Spleen (tissue), 7 donors: Measurements from ENCODE around the gene ZNF277.
"Not testable (repeated sequence)": the region's sequence is repeated elsewhere in the genome, so short reads cannot be mapped to it uniquely, and the experiment has no call there.

Experiments used
- POLR2AphosphoS5 ChIP-seq, 3 donors: sonication (generic); formaldehyde crosslinking; IDR thresholded peaks; one replicate each; pipeline ENCODE4 v1.5.1; 2017; ENCODE audit warnings: antibody characterized with exemption in 3 of 3
- TF ChIP-seq, protein P1 (sequence below), 11 experiments: fragments of 200-600 bp in 7 of 11; fragments of 450-650 bp in 4 of 11; sonication (generic) in 4 of 11; IDR thresholded peaks in 8 of 11; conservative IDR thresholded peaks in 3 of 11; 1 replicate in 7 of 11; 2 replicates in 4 of 11; pipeline versions ENCODE4 v1.4.0 to v1.8.0; 2016 to 2021; ENCODE audit warnings: antibody characterized with exemption in 11 of 11, inconsistent platforms in 4 of 11, mild to moderate bottlenecking in 1 of 11
- donor health status: DM: no; HTN: no; CAD: no; lungs with moderate emphysema.
- donor health status: DM: no; HTN: no; CAD: no.
- donor health status: DM: no; HTN: no; CAD: no.

GRCh38 chr7:112391079-112391821, 184.8 kb downstream of the ZNF277 start:
- not testable (repeated sequence) for TF ChIP-seq POLR2AphosphoS5 (IDR thresholded peaks at IDR 0.05)
- TF ChIP-seq, protein P1, sequence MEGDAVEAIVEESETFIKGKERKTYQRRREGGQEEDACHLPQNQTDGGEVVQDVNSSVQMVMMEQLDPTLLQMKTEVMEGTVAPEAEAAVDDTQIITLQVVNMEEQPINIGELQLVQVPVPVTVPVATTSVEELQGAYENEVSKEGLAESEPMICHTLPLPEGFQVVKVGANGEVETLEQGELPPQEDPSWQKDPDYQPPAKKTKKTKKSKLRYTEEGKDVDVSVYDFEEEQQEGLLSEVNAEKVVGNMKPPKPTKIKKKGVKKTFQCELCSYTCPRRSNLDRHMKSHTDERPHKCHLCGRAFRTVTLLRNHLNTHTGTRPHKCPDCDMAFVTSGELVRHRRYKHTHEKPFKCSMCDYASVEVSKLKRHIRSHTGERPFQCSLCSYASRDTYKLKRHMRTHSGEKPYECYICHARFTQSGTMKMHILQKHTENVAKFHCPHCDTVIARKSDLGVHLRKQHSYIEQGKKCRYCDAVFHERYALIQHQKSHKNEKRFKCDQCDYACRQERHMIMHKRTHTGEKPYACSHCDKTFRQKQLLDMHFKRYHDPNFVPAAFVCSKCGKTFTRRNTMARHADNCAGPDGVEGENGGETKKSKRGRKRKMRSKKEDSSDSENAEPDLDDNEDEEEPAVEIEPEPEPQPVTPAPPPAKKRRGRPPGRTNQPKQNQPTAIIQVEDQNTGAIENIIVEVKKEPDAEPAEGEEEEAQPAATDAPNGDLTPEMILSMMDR (IDR thresholded peaks at IDR 0.05 in 8 of 11, conservative IDR thresholded peaks at IDR 0.05 in 3 of 11): not testable (repeated sequence)
